ENCODE results near the gene OXNAD1. TPM values are rescaled to one million over a fixed set of nuclear protein-coding genes. Genes with fewer than 3 reads are reported as not detected.

OXNAD1 gene
- total and polyA plus RNA-seq, 2 of the 13 experiments (the other 11 are each of a cell fraction or from before 2014, with no cell fraction given): 9.9 to 18.8 TPM

DNA sequence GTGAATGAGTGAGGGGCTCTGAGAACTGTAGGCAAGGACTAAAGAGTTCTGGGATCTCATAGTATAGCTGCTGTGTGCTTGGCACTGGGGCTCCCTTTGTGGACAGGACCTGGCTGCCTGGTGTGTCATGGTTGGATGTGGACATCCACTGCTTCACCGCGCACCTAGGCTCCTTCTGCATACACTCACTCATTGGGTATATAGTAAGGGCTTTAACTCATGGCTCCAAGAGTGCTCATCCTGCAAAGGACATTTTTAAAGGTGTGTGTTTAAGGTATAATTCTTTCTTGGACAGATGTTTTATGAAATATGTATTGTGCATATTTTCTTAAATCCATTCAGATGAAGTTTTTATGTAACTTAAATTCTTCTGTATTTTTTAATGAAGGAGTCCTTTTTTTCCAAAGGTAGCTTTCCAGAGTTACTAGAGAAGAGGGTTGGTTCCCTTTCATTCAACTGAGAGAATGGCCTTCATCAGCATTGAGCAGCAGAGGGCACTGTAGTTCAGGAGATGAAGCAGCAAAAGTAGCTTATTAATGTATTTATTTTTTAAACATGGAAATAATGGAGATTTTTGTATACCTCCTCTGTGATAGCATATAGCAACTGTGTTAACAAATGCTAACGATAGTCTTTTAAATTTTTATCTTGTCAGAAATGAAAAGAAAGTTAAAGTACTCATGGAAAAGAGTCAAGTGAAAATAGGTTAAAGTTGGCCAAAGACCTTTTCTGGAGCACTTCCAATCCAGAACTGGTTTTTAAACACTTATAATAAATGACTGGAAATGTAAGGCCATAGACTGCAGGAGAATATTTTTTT, 25.2 kb downstream of the OXNAD1 start:
- ATAC-seq (peak; percentile 68; the same call in 2 of the 3 replicates), FAIRE-seq (no peak), DNase-seq (ENCODE audit: low spot score) (peak; percentile 37)
- ChIA-PET CTCF (ENCODE audit: low intra/inter-chr PET ratio, low total read pairs) (interaction anchor here (0.7 to 3.3 kb wide), 3 partner anchors 227 to 260 kb away, joined by 3 to 51 read pairs (median 4); no protein-coding TSS in a partner anchor), POLR2A (no interaction called here)
- in situ Hi-C loops (cut with HindIII; ENCODE audit: extremely low pct_ligation_motif_present, low pct_unique_long_range_greater_than_20kb): loop anchor here (5.0 to 10.0 kb wide), 2 partner anchors 225 to 262 kb away; partner anchors contain the start of gene RFTN1
- H3K9ac ChIP-seq (ENCODE audit: insufficient read depth, low read depth, low read length): no peak overlapping the region
- H3K27ac ChIP-seq (ENCODE audit: extremely low read length, insufficient read depth, low read length): no peak overlapping the region
- no peak overlapping the region for H3K4me2 ChIP-seq (ENCODE audit: low read depth, low read length)
- no peaks in the 10 kb centered on the region for H3K4me1 ChIP-seq (ENCODE audit: insufficient read depth, low read length)
- H4K20me1 ChIP-seq (ENCODE audit: insufficient read depth, low read length): no peaks in the 10 kb centered on the region; the same call in 1 of the 2 replicates
- intact Hi-C loops (cut with micrococcal nuclease; ENCODE audit: unreplicated experiment): loop anchor here (1.0 kb wide), 2 partner anchors 227 to 260 kb away; no protein-coding TSS in a partner anchor
- H3K79me2 ChIP-seq (ENCODE audit: insufficient read depth, low read length): no peaks in the 10 kb centered on the region
- 72% methylated on average over 3 of the region's 3 CpGs for WGBS (ENCODE audit: low lambda C conversion rate)
- peaks cover 10% of the 10 kb centered on the region; the same call in 1 of the 2 replicates for H3K9me3 ChIP-seq (ENCODE audit: low read length)
- H3K27me3 ChIP-seq (ENCODE audit: control insufficient read depth in 1 of 2, insufficient read depth in 2 of 2, low read length in 2 of 2): no peaks in the 10 kb centered on the region
- BruUV-seq (replicated peaks): no TSS peak
- no peak overlapping the region for H3K4me3 ChIP-seq (replicated peaks in 1 of 3; ENCODE audit: insufficient read depth in 1 of 3, low read depth in 2 of 3, low read length in 3 of 3)
- no peak for TF ChIP-seq ZMYM3 (CRISPR knock-in tag; IDR thresholded peaks at IDR 0.05)
- 0 out of 2 replicates have a peak, but pooled peaks have one; percentile 20 for TF ChIP-seq ZGPAT (CRISPR knock-in tag; IDR thresholded peaks at IDR 0.05)
- TF ChIP-seq ZNF205 (CRISPR knock-in tag; IDR thresholded peaks at IDR 0.05): no peak
- TF ChIP-seq, protein P1, sequence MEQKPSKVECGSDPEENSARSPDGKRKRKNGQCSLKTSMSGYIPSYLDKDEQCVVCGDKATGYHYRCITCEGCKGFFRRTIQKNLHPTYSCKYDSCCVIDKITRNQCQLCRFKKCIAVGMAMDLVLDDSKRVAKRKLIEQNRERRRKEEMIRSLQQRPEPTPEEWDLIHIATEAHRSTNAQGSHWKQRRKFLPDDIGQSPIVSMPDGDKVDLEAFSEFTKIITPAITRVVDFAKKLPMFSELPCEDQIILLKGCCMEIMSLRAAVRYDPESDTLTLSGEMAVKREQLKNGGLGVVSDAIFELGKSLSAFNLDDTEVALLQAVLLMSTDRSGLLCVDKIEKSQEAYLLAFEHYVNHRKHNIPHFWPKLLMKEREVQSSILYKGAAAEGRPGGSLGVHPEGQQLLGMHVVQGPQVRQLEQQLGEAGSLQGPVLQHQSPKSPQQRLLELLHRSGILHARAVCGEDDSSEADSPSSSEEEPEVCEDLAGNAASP (CRISPR knock-in tag; IDR thresholded peaks at IDR 0.05; ENCODE audit: borderline replicate concordance): no peak
- TF ChIP-seq MEIS1 (CRISPR knock-in tag; IDR thresholded peaks at IDR 0.05; ENCODE audit: borderline replicate concordance): no peak
- peak; percentile 70 for TF ChIP-seq RAD21 (CRISPR knock-in tag; IDR thresholded peaks at IDR 0.05)
- TF ChIP-seq SP2 (CRISPR knock-in tag; IDR thresholded peaks at IDR 0.05): no peak
- TF ChIP-seq SOX6 (IDR thresholded peaks at IDR 0.05): no peak
- TF ChIP-seq SOX6 (CRISPR knock-in tag; IDR thresholded peaks at IDR 0.05): no peak
- TF ChIP-seq ZNF260 (CRISPR knock-in tag; IDR thresholded peaks at IDR 0.05; ENCODE audit: borderline replicate concordance, low read depth): no peak
- peak; percentile 88 for TF ChIP-seq STAG1 (CRISPR knock-in tag; IDR thresholded peaks at IDR 0.05)
- no peak for TF ChIP-seq FOXK1 (CRISPR knock-in tag; IDR thresholded peaks at IDR 0.05; ENCODE audit: borderline replicate concordance, low read depth)
- TF ChIP-seq SUZ12 (IDR thresholded peaks at IDR 0.05; ENCODE audit: low read depth, low read length): no peak
- TF ChIP-seq, protein P2, sequence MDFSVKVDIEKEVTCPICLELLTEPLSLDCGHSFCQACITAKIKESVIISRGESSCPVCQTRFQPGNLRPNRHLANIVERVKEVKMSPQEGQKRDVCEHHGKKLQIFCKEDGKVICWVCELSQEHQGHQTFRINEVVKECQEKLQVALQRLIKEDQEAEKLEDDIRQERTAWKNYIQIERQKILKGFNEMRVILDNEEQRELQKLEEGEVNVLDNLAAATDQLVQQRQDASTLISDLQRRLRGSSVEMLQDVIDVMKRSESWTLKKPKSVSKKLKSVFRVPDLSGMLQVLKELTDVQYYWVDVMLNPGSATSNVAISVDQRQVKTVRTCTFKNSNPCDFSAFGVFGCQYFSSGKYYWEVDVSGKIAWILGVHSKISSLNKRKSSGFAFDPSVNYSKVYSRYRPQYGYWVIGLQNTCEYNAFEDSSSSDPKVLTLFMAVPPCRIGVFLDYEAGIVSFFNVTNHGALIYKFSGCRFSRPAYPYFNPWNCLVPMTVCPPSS (IDR thresholded peaks at IDR 0.05): no peak
- TF ChIP-seq, protein P3, sequence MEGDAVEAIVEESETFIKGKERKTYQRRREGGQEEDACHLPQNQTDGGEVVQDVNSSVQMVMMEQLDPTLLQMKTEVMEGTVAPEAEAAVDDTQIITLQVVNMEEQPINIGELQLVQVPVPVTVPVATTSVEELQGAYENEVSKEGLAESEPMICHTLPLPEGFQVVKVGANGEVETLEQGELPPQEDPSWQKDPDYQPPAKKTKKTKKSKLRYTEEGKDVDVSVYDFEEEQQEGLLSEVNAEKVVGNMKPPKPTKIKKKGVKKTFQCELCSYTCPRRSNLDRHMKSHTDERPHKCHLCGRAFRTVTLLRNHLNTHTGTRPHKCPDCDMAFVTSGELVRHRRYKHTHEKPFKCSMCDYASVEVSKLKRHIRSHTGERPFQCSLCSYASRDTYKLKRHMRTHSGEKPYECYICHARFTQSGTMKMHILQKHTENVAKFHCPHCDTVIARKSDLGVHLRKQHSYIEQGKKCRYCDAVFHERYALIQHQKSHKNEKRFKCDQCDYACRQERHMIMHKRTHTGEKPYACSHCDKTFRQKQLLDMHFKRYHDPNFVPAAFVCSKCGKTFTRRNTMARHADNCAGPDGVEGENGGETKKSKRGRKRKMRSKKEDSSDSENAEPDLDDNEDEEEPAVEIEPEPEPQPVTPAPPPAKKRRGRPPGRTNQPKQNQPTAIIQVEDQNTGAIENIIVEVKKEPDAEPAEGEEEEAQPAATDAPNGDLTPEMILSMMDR (CRISPR knock-in tag; IDR thresholded peaks at IDR 0.05): peak; percentile 76
- peak; percentile 87 for TF ChIP-seq SMC3 (IDR thresholded peaks at IDR 0.05; ENCODE audit: low read length)
- peaks cover 2 to 48% of the 10 kb centered on the region in 2 experiments for H3K36me3 ChIP-seq (replicated peaks in 1 of 2; ENCODE audit: control insufficient read depth in 1 of 2, insufficient read depth in 2 of 2, low read length in 2 of 2)
- H2AFZ ChIP-seq (ENCODE audit: low read length): no peak overlapping the region

Measured in HepG2 (cell line).